ENCODE results near the gene OSBPL7.

Gene OSBPL7

GRCh38 chr17:47850373-47850691 lies 28.7 kb upstream of the OSBPL7 start:
- no peak overlapping the region for H3K18ac ChIP-seq (ENCODE audit: low read length)
- no peak overlapping the region for H4K91ac ChIP-seq (ENCODE audit: low read depth, low read length, poor library complexity)
- peak overlapping the region; percentile 74 for H3K9ac ChIP-seq (ENCODE audit: low read depth, low read length, poor library complexity)
- peak overlapping the region; percentile 75 for H3K4me2 ChIP-seq (ENCODE audit: insufficient read depth, low read length, poor library complexity, severe bottlenecking)
- H3K23ac ChIP-seq (ENCODE audit: low read depth, low read length, poor library complexity), result no peak overlapping the region
- WGBS, 2 donors (ENCODE audit: extremely low coverage in 2 of 2, insufficient read length in 2 of 2, insufficient replicate concordance in 1 of 2), result no CpG with 5 or more reads among the region's 9 CpGs
- no peak for DNase-seq (ENCODE audit: low spot score)
- no peak overlapping the region for H2BK120ac ChIP-seq (ENCODE audit: low read depth, low read length)
- peaks cover 52 to 99% (median 94%) of the 10 kb centered on the region in 3 experiments for H3K27me3 ChIP-seq (ENCODE audit: control insufficient read depth in 3 of 3, insufficient read depth in 3 of 3, low read depth in 1 of 3, low read length in 3 of 3)
- H2BK15ac ChIP-seq (ENCODE audit: low read length), result no peak overlapping the region
- H3K9me3 ChIP-seq (replicated peaks in 1 of 2; ENCODE audit: control insufficient read depth in 2 of 2, insufficient read depth in 1 of 2, low read depth in 1 of 2, low read length in 2 of 2), result peaks cover 3 to 4% of the 10 kb centered on the region in 2 donors
- no peak overlapping the region for H3K4me3 ChIP-seq (ENCODE audit: low read length in 2 of 2)
- peaks cover 9 to 14% of the 10 kb centered on the region in 2 donors for H3K4me1 ChIP-seq (ENCODE audit: control insufficient read depth in 2 of 2, insufficient read depth in 1 of 2, low read depth in 1 of 2, low read length in 2 of 2)
- H3K27ac ChIP-seq (replicated peaks; ENCODE audit: low read length), result no peak overlapping the region
- no peak overlapping the region for H3K4ac ChIP-seq (ENCODE audit: low read length)
- H2BK12ac ChIP-seq (ENCODE audit: low read length), result no peak overlapping the region
- no peaks in the 10 kb centered on the region for H3K36me3 ChIP-seq (replicated peaks in 1 of 2; ENCODE audit: control insufficient read depth in 2 of 2, insufficient read depth in 2 of 2, low read length in 2 of 2)
- H2AK5ac ChIP-seq (ENCODE audit: low read depth, low read length), result peak overlapping the region; percentile 23
- peak overlapping the region; percentile 85 for H2AFZ ChIP-seq (ENCODE audit: low read length)
- no peak overlapping the region for H4K8ac ChIP-seq (ENCODE audit: low read depth, low read length)
- H2BK5ac ChIP-seq (ENCODE audit: low read length), result no peak overlapping the region
- no peak overlapping the region for H3K14ac ChIP-seq (ENCODE audit: low read length)
- no peaks in the 10 kb centered on the region for H3K79me1 ChIP-seq (ENCODE audit: low read depth, low read length)

DNA sequence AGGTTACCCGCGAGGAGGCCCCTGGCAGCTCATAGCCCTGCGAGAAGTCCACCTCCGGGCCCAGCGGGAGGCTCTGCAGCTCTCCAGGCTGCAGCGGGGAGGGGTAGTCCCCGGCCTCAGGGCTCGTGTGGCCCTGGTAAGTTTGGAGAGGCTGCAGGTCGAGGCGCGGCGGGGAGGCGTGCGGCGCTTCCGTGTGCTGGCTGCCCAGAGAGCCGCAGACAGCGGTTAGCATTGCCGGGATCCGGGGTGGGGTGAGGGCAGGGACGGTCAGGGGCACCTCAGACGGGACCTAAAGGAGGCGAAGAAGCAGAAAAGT lies 26.6 kb upstream of the OSBPL7 start:
- Histone ChIP-seq H4K91ac (ENCODE audit: low read depth, low read length, poor library complexity) (no peak overlapping the region), H2AK5ac (ENCODE audit: low read depth, low read length) (peak overlapping the region; percentile 82), H3K27ac (replicated peaks; ENCODE audit: low read length) (no peak overlapping the region), H3K79me1 (ENCODE audit: low read depth, low read length) (no peaks in the 10 kb centered on the region), H2BK12ac (ENCODE audit: low read length) (no peak overlapping the region), H3K9ac (ENCODE audit: low read depth, low read length, poor library complexity) (no peak overlapping the region), H3K27me3 (ENCODE audit: control insufficient read depth in 3 of 3, insufficient read depth in 3 of 3, low read depth in 1 of 3, low read length in 3 of 3) (peaks cover 47 to 98% (median 85%) of the 10 kb centered on the region in 3 experiments), H2BK120ac (ENCODE audit: low read depth, low read length) (no peak overlapping the region), H4K8ac (ENCODE audit: low read depth, low read length) (no peak overlapping the region), H3K18ac (ENCODE audit: low read length) (peak overlapping the region; percentile 80), H3K9me3 (replicated peaks in 1 of 2; ENCODE audit: control insufficient read depth in 2 of 2, insufficient read depth in 1 of 2, low read depth in 1 of 2, low read length in 2 of 2) (peaks cover 3 to 4% of the 10 kb centered on the region in 2 donors), H3K4me1 (ENCODE audit: control insufficient read depth in 2 of 2, insufficient read depth in 1 of 2, low read depth in 1 of 2, low read length in 2 of 2) (peaks cover 14 to 18% of the 10 kb centered on the region in 2 donors), H3K14ac (ENCODE audit: low read length) (no peak overlapping the region), H3K4ac (ENCODE audit: low read length) (no peak overlapping the region), H3K23ac (ENCODE audit: low read depth, low read length, poor library complexity) (peak overlapping the region; percentile 57), H2BK5ac (ENCODE audit: low read length) (no peak overlapping the region), H2BK15ac (ENCODE audit: low read length) (no peak overlapping the region), H2AFZ (ENCODE audit: low read length) (no peak overlapping the region), H3K4me3 (ENCODE audit: low read length in 2 of 2) (no peak overlapping the region), H3K4me2 (ENCODE audit: insufficient read depth, low read length, poor library complexity, severe bottlenecking) (no peak overlapping the region), H3K36me3 (replicated peaks in 1 of 2; ENCODE audit: control insufficient read depth in 2 of 2, insufficient read depth in 2 of 2, low read length in 2 of 2) (no peaks in the 10 kb centered on the region)
- no CpG with 5 or more reads among the region's 23 CpGs for WGBS, 2 donors (ENCODE audit: extremely low coverage in 2 of 2, insufficient read length in 2 of 2, insufficient replicate concordance in 1 of 2)
- no peak for DNase-seq (ENCODE audit: low spot score)

DNA sequence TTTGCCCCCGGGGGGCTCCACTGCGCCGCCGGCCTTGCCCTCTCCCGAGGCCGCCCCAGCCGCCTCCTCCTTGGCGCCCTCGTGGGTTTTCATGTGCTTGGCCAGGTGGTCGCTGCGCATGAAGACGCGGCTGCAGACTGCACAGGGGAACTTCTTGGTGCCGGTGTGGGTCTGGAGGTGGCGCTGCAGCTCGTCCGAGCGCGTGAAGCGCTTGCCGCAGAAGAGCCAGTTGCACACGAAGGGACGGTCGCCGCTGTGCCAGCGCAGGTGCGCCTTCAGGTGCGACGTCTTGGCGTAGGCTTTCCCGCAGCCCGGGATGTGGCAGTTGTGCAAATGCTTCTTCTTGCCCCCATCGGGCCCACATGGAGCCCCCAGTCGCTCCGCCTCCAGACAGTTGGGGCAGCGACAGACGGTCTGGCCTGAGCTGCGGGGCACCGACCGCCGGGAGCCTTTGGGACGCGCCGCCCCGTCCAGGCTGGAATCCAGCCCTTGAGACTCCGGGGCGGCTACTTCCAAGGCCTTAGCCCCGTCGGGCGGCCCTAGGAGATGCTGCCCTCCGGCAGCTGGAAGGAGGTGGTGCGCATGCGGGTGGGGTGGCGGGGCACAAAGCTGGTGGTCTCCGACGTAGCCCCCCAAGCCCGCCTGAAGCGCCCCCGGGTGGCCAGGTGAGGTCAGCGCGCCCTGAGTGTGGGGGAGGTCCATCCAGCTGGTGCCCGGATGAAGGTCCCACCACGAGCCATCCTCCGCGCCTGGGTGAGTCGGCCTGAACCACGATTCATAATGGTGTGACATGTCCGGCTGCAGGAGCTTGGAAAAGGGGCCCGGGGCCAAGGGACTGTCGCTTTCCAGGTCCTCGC lies 26.0 kb upstream of the OSBPL7 start:
- peak overlapping the region; percentile 33 to 68 for H3K4me3 ChIP-seq (ENCODE audit: low read length in 2 of 2)
- no peak for DNase-seq (ENCODE audit: low spot score)
- H3K18ac ChIP-seq (ENCODE audit: low read length), result peak overlapping the region; percentile 90
- H2AFZ ChIP-seq (ENCODE audit: low read length), result peak overlapping the region; percentile 90
- H3K4ac ChIP-seq (ENCODE audit: low read length), result no peak overlapping the region
- H2AK5ac ChIP-seq (ENCODE audit: low read depth, low read length), result peak overlapping the region; percentile 82
- peaks cover 14 to 18% of the 10 kb centered on the region in 2 donors for H3K4me1 ChIP-seq (ENCODE audit: control insufficient read depth in 2 of 2, insufficient read depth in 1 of 2, low read depth in 1 of 2, low read length in 2 of 2)
- no peak overlapping the region for H4K8ac ChIP-seq (ENCODE audit: low read depth, low read length)
- H3K9ac ChIP-seq (ENCODE audit: low read depth, low read length, poor library complexity), result peak overlapping the region; percentile 31
- H3K9me3 ChIP-seq (replicated peaks in 1 of 2; ENCODE audit: control insufficient read depth in 2 of 2, insufficient read depth in 1 of 2, low read depth in 1 of 2, low read length in 2 of 2), result peaks cover 3 to 4% of the 10 kb centered on the region in 2 donors
- no CpG with 5 or more reads among the region's 71 CpGs for WGBS, 2 donors (ENCODE audit: extremely low coverage in 2 of 2, insufficient read length in 2 of 2, insufficient replicate concordance in 1 of 2)
- H3K23ac ChIP-seq (ENCODE audit: low read depth, low read length, poor library complexity), result peak overlapping the region; percentile 57
- no peak overlapping the region for H3K14ac ChIP-seq (ENCODE audit: low read length)
- no peak overlapping the region for H2BK120ac ChIP-seq (ENCODE audit: low read depth, low read length)
- peak overlapping the region; percentile 42 for H2BK15ac ChIP-seq (ENCODE audit: low read length)
- H3K36me3 ChIP-seq (replicated peaks in 1 of 2; ENCODE audit: control insufficient read depth in 2 of 2, insufficient read depth in 2 of 2, low read length in 2 of 2), result no peaks in the 10 kb centered on the region
- no peak overlapping the region for H3K27ac ChIP-seq (replicated peaks; ENCODE audit: low read length)
- peak overlapping the region; percentile 19 for H3K4me2 ChIP-seq (ENCODE audit: insufficient read depth, low read length, poor library complexity, severe bottlenecking)
- peak overlapping the region; percentile 85 for H2BK5ac ChIP-seq (ENCODE audit: low read length)
- H3K79me1 ChIP-seq (ENCODE audit: low read depth, low read length), result no peaks in the 10 kb centered on the region
- H2BK12ac ChIP-seq (ENCODE audit: low read length), result no peak overlapping the region
- no peak overlapping the region for H4K91ac ChIP-seq (ENCODE audit: low read depth, low read length, poor library complexity)
- peaks cover 43 to 92% (median 79%) of the 10 kb centered on the region in 3 experiments for H3K27me3 ChIP-seq (ENCODE audit: control insufficient read depth in 3 of 3, insufficient read depth in 3 of 3, low read depth in 1 of 3, low read length in 3 of 3)

- peaks cover 14 to 15% of the 10 kb centered on the region in 2 donors for H3K4me1 ChIP-seq (ENCODE audit: control insufficient read depth in 2 of 2, insufficient read depth in 1 of 2, low read depth in 1 of 2, low read length in 2 of 2)
- WGBS, 2 donors (ENCODE audit: extremely low coverage in 2 of 2, insufficient read length in 2 of 2, insufficient replicate concordance in 1 of 2), result no CpG with 5 or more reads among the region's 31 CpGs
- peak overlapping the region; percentile 31 for H3K9ac ChIP-seq (ENCODE audit: low read depth, low read length, poor library complexity)
- peak overlapping the region; percentile 85 for H2BK5ac ChIP-seq (ENCODE audit: low read length)
- H2AK5ac ChIP-seq (ENCODE audit: low read depth, low read length), result peak overlapping the region; percentile 71
- H3K36me3 ChIP-seq (replicated peaks in 1 of 2; ENCODE audit: control insufficient read depth in 2 of 2, insufficient read depth in 2 of 2, low read length in 2 of 2), result no peaks in the 10 kb centered on the region
- H3K4ac ChIP-seq (ENCODE audit: low read length), result peak overlapping the region; percentile 57
- H3K27ac ChIP-seq (replicated peaks; ENCODE audit: low read length), result no peak overlapping the region
- no peak overlapping the region for H4K91ac ChIP-seq (ENCODE audit: low read depth, low read length, poor library complexity)
- no peak overlapping the region for H2BK120ac ChIP-seq (ENCODE audit: low read depth, low read length)
- H2BK12ac ChIP-seq (ENCODE audit: low read length), result no peak overlapping the region
- peak overlapping the region; percentile 42 for H2BK15ac ChIP-seq (ENCODE audit: low read length)
- no peaks in the 10 kb centered on the region for H3K79me1 ChIP-seq (ENCODE audit: low read depth, low read length)
- no peak overlapping the region for H4K8ac ChIP-seq (ENCODE audit: low read depth, low read length)
- peak overlapping the region; percentile 90 for H3K18ac ChIP-seq (ENCODE audit: low read length)
- H3K9me3 ChIP-seq (replicated peaks in 1 of 2; ENCODE audit: control insufficient read depth in 2 of 2, insufficient read depth in 1 of 2, low read depth in 1 of 2, low read length in 2 of 2), result peaks cover 3 to 4% of the 10 kb centered on the region in 2 donors
- no peak for DNase-seq (ENCODE audit: low spot score)
- H3K14ac ChIP-seq (ENCODE audit: low read length), result no peak overlapping the region
- peak overlapping the region; percentile 57 for H3K23ac ChIP-seq (ENCODE audit: low read depth, low read length, poor library complexity)
- H3K4me3 ChIP-seq (ENCODE audit: low read length in 2 of 2), result peak overlapping the region; percentile 33 to 68
- peaks cover 37 to 84% (median 71%) of the 10 kb centered on the region in 3 experiments for H3K27me3 ChIP-seq (ENCODE audit: control insufficient read depth in 3 of 3, insufficient read depth in 3 of 3, low read depth in 1 of 3, low read length in 3 of 3)
- peak overlapping the region; percentile 59 for H3K4me2 ChIP-seq (ENCODE audit: insufficient read depth, low read length, poor library complexity, severe bottlenecking)
- peak overlapping the region; percentile 90 for H2AFZ ChIP-seq (ENCODE audit: low read length)
Observed at GRCh38 chr17:47846716-47847340, 25.2 kb upstream of the OSBPL7 start.
